ENCODE data around the gene FGR.

Gene FGR

GRCh38 chr1:27566462-27567145 is 68.4 kb downstream of the FGR start:
- no peak for DNase-seq

- DNase-seq, result no peak
These were observed 70.0 kb downstream of the FGR start for GRCh38 chr1:27564710-27565649.

GRCh38 chr1:27563591-27564471 is 71.2 kb downstream of the FGR start:
- DNase-seq, result no peak

GRCh38 chr1:27563341-27563590 is 71.7 kb downstream of the FGR start:
- no peak for DNase-seq

GRCh38 chr1:27562534-27563340 is 72.2 kb downstream of the FGR start:
- DNase-seq, result no peak

Measured in DMS153 (cell line).